Adrenal gland (tissue), 12 donors: ENCODE measurements around the gene NRDE2. TPM values are rescaled to one million over a fixed set of nuclear protein-coding genes. Genes with fewer than 3 reads are reported as not detected.
A peak's percentile ranks its signal among the peaks of the same experiment; 100 is the strongest.

Experiments used
- DNase-seq, 7 donors: peaks; one replicate each; pipeline ENCODE4 v3.0.0-alpha.2; 2019 to 2020
- H3K27ac ChIP-seq, 5 donors: fragments of 200-600 bp; sonication (generic) in 4 of 5; 1 replicate in 3 of 5; 2 replicates in 2 of 5; pipeline versions ENCODE4 v1.5.1 to v1.8.0; 2016 to 2020; ENCODE audit warnings: mild to moderate bottlenecking in 1 of 5
- H3K27me3 ChIP-seq: fragments of 200-600 bp; 2 replicates; pipeline ENCODE4 v1.8.0; 2021
- H3K36me3 ChIP-seq, 2 donors: fragments of 200-600 bp; replicated peaks in 1 of 2; 1 replicate in 1 of 2; 2 replicates in 1 of 2; pipeline versions ENCODE4 v1.5.1 to v1.8.0; 2018 to 2022
- H3K4me1 ChIP-seq, 2 donors: fragments of 200-600 bp; replicated peaks in 1 of 2; 1 replicate in 1 of 2; 2 replicates in 1 of 2; pipeline versions ENCODE4 v1.5.1 to v1.8.0; 2018 to 2021
- H3K4me3 ChIP-seq, 4 donors: fragments of 200-600 bp; sonication (generic) in 3 of 4; one replicate each; pipeline ENCODE4 v1.5.1; 2016 to 2018
- H3K9me3 ChIP-seq, 3 donors: fragments of 200-600 bp; sonication (generic) in 1 of 3; replicated peaks in 1 of 3; 1 replicate in 2 of 3; 2 replicates in 1 of 3; pipeline versions ENCODE4 v1.5.1 to v1.8.0; 2016 to 2021
- CTCF ChIP-seq, 6 experiments: fragments of 450-650 bp in 4 of 6; fragments of 200-600 bp in 2 of 6; sonication (generic) in 1 of 6; IDR thresholded peaks; 1 replicate in 5 of 6; 2 replicates in 1 of 6; pipeline versions ENCODE4 v1.5.1 to v1.8.0; 2016 to 2021; ENCODE audit warnings: antibody characterized with exemption in 6 of 6, mild to moderate bottlenecking in 2 of 6, moderate library complexity in 1 of 6
- POLR2A ChIP-seq, 2 donors: fragments of 450-650 bp; IDR thresholded peaks; one replicate each; pipeline ENCODE4 v1.6.1; 2017; ENCODE audit warnings: antibody characterized with exemption in 2 of 2, mild to moderate bottlenecking in 2 of 2, moderate library complexity in 1 of 2
- WGBS, 4 donors: extraction: QIAGEN DNeasy Blood & Tissue Kit in 2 of 4; methylation state at CpG; one replicate each; pipeline versions ENCODE4 v1.1.5 to v1.1.7; 2013 to 2017; 5-methylcytosine and 5-hydroxymethylcytosine counted together
- intact Hi-C, 2 donors: fragments of 100-400 bp; cut with DNase I; formaldehyde crosslinking; loops; one replicate each; pipeline versions ENCODE4 v1.14.1 to v1.15.0; 2022 to 2023
- polyA plus RNA-seq, 3 donors: library from polyadenylated mRNA; stranded (reverse); fragments of 200-250 nt in 2 of 3; fragments of 350-450 nt in 1 of 3; fragmentation: Illumina TruSeq in 1 of 3; extraction: RNeasy Lipid Tissue Mini Kit (QIAGEN cat#74804) in 1 of 3; gene quantifications; one replicate each; pipeline ENCODE4 v1.2.3, GENCODE V29; 2013 to 2014
- total RNA-seq, 9 donors: library from RNA; depleted of rRNA in 4 of 9; stranded (reverse); fragments of >200 nt in 4 of 9; fragments of 120-200 nt in 1 of 9; fragmentation: NEBNext Ultra II Directional in 1 of 9; extraction: Animal tissue kit (Norgen Biotek cat#: 25700) in 1 of 9; gene quantifications; one replicate each; pipeline versions ENCODE4 v1.1.0 to v1.2.4, GENCODE V29; 2013 to 2023
- donor health status: healthy with polysubstance abuse.
- donor health status: Bipolar disorder and iron deficiency.
- donor health status: DM: yes; HTN: yes; CAD: no.
- donor health status: DM: no; HTN: no; CAD: no.
- donor health status: DM: no; HTN: no; CAD: no.
- donor health status: DM: yes; HTN: yes; CAD: no.

The NRDE2 gene
- total and polyA plus RNA-seq, 12 donors, result 9.2 to 25.6 (median 16.4) TPM

- intact Hi-C loops, result no loop called here
- no peak for DNase-seq
- Histone ChIP-seq H3K4me1 (peaks cover 7 to 20% of the 10 kb centered on the region in 2 donors), H3K4me3 (no peak overlapping the region), H3K9me3 (no peaks in the 10 kb centered on the region), H3K27ac (peak overlapping the region in 1 of 5 donors; percentile 20), H3K36me3 (peaks cover 0 to 28% of the 10 kb centered on the region in 2 donors), H3K27me3 (no peaks in the 10 kb centered on the region)
- TF ChIP-seq POLR2A (IDR thresholded peaks at IDR 0.05), result no peak
- no peak for TF ChIP-seq CTCF (IDR thresholded peaks at IDR 0.05)
- WGBS, 4 donors, result 86 to 94% (median 92%) methylated on average over 11 of the region's 11 CpGs
These were observed 33.7 kb downstream of the NRDE2 start for GRCh38 chr14:90297876-90298629.

- no peak for DNase-seq
- 92 to 95% (median 94%) methylated on average over 7 of the region's 7 CpGs for WGBS, 4 donors
- Histone ChIP-seq H3K4me1 (peaks cover under 1 to 8% of the 10 kb centered on the region in 2 donors), H3K27ac (peak overlapping the region in 1 of 5 donors; percentile 50), H3K9me3 (no peaks in the 10 kb centered on the region), H3K36me3 (peaks cover 0 to 35% of the 10 kb centered on the region in 2 donors), H3K4me3 (no peak overlapping the region), H3K27me3 (no peaks in the 10 kb centered on the region)
- TF ChIP-seq CTCF (IDR thresholded peaks at IDR 0.05) (no peak), POLR2A (IDR thresholded peaks at IDR 0.05) (no peak)
- intact Hi-C loops, result no loop called here
These were observed 35.1 kb downstream of the NRDE2 start for GRCh38 chr14:90296641-90297040.

GRCh38 chr14:90295870-90296516 is 35.7 kb downstream of the NRDE2 start:
- Histone ChIP-seq H3K4me3 (no peak overlapping the region), H3K36me3 (peaks cover 0 to 36% of the 10 kb centered on the region in 2 donors), H3K9me3 (no peaks in the 10 kb centered on the region), H3K27me3 (no peaks in the 10 kb centered on the region), H3K4me1 (peaks cover 0 to 1% of the 10 kb centered on the region in 2 donors), H3K27ac (peak overlapping the region in 1 of 5 donors; percentile 50)
- TF ChIP-seq POLR2A (IDR thresholded peaks at IDR 0.05) (no peak), CTCF (IDR thresholded peaks at IDR 0.05) (no peak)
- DNase-seq, result no peak
- intact Hi-C loops, result no loop called here
- 77 to 87% (median 81%) methylated on average over 5 of the region's 5 CpGs for WGBS, 4 donors

- TF ChIP-seq POLR2A (IDR thresholded peaks at IDR 0.05) (no peak), CTCF (IDR thresholded peaks at IDR 0.05) (no peak)
- intact Hi-C loops, result no loop called here
- peak in 1 of 7 donors; percentile 37 for DNase-seq
- Histone ChIP-seq H3K27me3 (no peaks in the 10 kb centered on the region), H3K36me3 (peaks cover 0 to 47% of the 10 kb centered on the region in 2 donors), H3K27ac (no peak overlapping the region), H3K4me3 (no peak overlapping the region), H3K9me3 (no peaks in the 10 kb centered on the region), H3K4me1 (no peaks in the 10 kb centered on the region)
- WGBS, 4 donors, result 56 to 66% (median 62%) methylated on average over 2 of the region's 2 CpGs
These were observed 36.9 kb downstream of the NRDE2 start for GRCh38 chr14:90294872-90295271.
